Keratinocyte (primary cell): ENCODE data around the gene MYO9A.

Experiments
- CTCF ChIP-seq, 3 experiments: IDR thresholded peaks in 1 of 3; conservative IDR thresholded peaks in 1 of 3; optimal IDR thresholded peaks in 1 of 3; 2 replicates in 2 of 3; 3 replicates in 1 of 3; pipeline versions ENCODE3 to v1.5.1; 2011; ENCODE audit warnings: low read length in 3 of 3, mild to moderate bottlenecking in 3 of 3, moderate library complexity in 2 of 3, control low read depth in 1 of 3, inconsistent platforms in 1 of 3; ENCODE audit not compliant: insufficient read depth in 2 of 3; ENCODE audit errors: extremely low read depth in 1 of 3
- EZH2 ChIP-seq: IDR thresholded peaks from one replicate; pipeline ENCODE4 v1.6.1; 2012; ENCODE audit warnings: inconsistent platforms, mild to moderate bottlenecking, low read length, moderate library complexity

GRCh38 chr15:71830981-71831380, 287.0 kb downstream of the MYO9A start:
- no peak for TF ChIP-seq CTCF (optimal IDR thresholded peaks at IDR 0.05 in 1 of 3, IDR thresholded peaks at IDR 0.05 in 1 of 3, conservative IDR thresholded peaks at IDR 0.05 in 1 of 3; ENCODE audit: extremely low read depth in 1 of 3, insufficient read depth in 2 of 3, low read length in 3 of 3)
- no peak for TF ChIP-seq EZH2
